ENCODE measurements around the gene ICAM5. TPM values are rescaled to one million over a fixed set of nuclear protein-coding genes. Genes with fewer than 3 reads are reported as not detected.
A peak's percentile ranks its signal among the peaks of the same experiment; 100 is the strongest.

Gene ICAM5
- total RNA-seq, 1 experiment from 2014 or later: 8.0 TPM

GRCh38 chr19:10329555-10329954 is 39.8 kb downstream of the ICAM5 start:
- no peaks in the 10 kb centered on the region for H3K9me3 Mint-ChIP-seq
- TF ChIP-seq, protein P1, sequence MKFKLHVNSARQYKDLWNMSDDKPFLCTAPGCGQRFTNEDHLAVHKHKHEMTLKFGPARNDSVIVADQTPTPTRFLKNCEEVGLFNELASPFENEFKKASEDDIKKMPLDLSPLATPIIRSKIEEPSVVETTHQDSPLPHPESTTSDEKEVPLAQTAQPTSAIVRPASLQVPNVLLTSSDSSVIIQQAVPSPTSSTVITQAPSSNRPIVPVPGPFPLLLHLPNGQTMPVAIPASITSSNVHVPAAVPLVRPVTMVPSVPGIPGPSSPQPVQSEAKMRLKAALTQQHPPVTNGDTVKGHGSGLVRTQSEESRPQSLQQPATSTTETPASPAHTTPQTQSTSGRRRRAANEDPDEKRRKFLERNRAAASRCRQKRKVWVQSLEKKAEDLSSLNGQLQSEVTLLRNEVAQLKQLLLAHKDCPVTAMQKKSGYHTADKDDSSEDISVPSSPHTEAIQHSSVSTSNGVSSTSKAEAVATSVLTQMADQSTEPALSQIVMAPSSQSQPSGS (CRISPR knock-in tag; IDR thresholded peaks at IDR 0.05; ENCODE audit: borderline replicate concordance, low read depth): no peak
- TF ChIP-seq NR2C2 (CRISPR knock-in tag; IDR thresholded peaks at IDR 0.05) (no peak), ZBTB43 (CRISPR knock-in tag; IDR thresholded peaks at IDR 0.05) (no peak), ZNF416 (CRISPR knock-in tag; IDR thresholded peaks at IDR 0.05) (no peak), ERG (CRISPR knock-in tag; IDR thresholded peaks at IDR 0.05) (no peak)
- ATAC-seq: no peak
- H3K27ac Mint-ChIP-seq: no peak overlapping the region
- peaks cover 5% of the 10 kb centered on the region; the same call in 1 of the 2 replicates for H3K27me3 Mint-ChIP-seq (ENCODE audit: low read depth)
- CTCF ChIA-PET: interaction anchor here (0.8 kb wide), 1 partner anchor 61 kb away, joined by 4 read pairs; no protein-coding TSS in a partner anchor
- H3K4me3 Mint-ChIP-seq: no peak overlapping the region
- peaks cover 37% of the 10 kb centered on the region for H3K36me3 Mint-ChIP-seq
- POLR2A ChIA-PET: no interaction called here
- no peak for DNase-seq (ENCODE audit: low spot score)
- H3K4me1 Mint-ChIP-seq: peaks cover 13% of the 10 kb centered on the region

- Mint-ChIP-seq H3K4me1 (peaks cover 16% of the 10 kb centered on the region), H3K4me3 (peak overlapping the region; percentile 93), H3K36me3 (peaks cover 27% of the 10 kb centered on the region), H3K27ac (peak overlapping the region; percentile 90), H3K9me3 (no peaks in the 10 kb centered on the region), H3K27me3 (ENCODE audit: low read depth) (peaks cover 10% of the 10 kb centered on the region)
- ChIA-PET POLR2A (interaction anchor here (0.8 to 1.5 kb wide), 2 partner anchors 12 to 43 kb away, joined by 3 to 4 read pairs; partner anchors contain the start of gene ICAM5), CTCF (interaction anchor here (1.0 to 5.1 kb wide), 7 partner anchors 48 to 151 kb away, joined by 3 to 55 read pairs (median 6); partner anchors contain the start of genes ICAM1 and TYK2)
- TF ChIP-seq HMGA2 (CRISPR knock-in tag; IDR thresholded peaks at IDR 0.05): no peak
- no peak for TF ChIP-seq GRHL2 (CRISPR knock-in tag; IDR thresholded peaks at IDR 0.05; ENCODE audit: insufficient replicate concordance, severe bottlenecking)
- no peak for TF ChIP-seq PREB (CRISPR knock-in tag; IDR thresholded peaks at IDR 0.05; ENCODE audit: borderline replicate concordance)
- TF ChIP-seq, protein P2, sequence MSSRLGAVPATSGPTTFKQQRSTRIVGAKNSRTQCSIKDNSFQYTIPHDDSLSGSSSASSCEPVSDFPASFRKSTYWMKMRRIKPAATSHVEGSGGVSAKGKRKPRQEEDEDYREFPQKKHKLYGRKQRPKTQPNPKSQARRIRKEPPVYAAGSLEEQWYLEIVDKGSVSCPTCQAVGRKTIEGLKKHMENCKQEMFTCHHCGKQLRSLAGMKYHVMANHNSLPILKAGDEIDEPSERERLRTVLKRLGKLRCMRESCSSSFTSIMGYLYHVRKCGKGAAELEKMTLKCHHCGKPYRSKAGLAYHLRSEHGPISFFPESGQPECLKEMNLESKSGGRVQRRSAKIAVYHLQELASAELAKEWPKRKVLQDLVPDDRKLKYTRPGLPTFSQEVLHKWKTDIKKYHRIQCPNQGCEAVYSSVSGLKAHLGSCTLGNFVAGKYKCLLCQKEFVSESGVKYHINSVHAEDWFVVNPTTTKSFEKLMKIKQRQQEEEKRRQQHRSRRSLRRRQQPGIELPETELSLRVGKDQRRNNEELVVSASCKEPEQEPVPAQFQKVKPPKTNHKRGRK (CRISPR knock-in tag; IDR thresholded peaks at IDR 0.05; ENCODE audit: borderline replicate concordance): no peak
- no peak for TF ChIP-seq NFYB (CRISPR knock-in tag; conservative IDR thresholded peaks at IDR 0.05; ENCODE audit: low read depth)
- no peak for TF ChIP-seq TCF7 (CRISPR knock-in tag; IDR thresholded peaks at IDR 0.05; ENCODE audit: low read depth)
- TF ChIP-seq KAT7 (CRISPR knock-in tag; IDR thresholded peaks at IDR 0.05; ENCODE audit: borderline replicate concordance): 0 out of 2 replicates have a peak, but pooled peaks have one; percentile 35
- 0 out of 2 replicates have a peak, but pooled peaks have one; percentile 33 for TF ChIP-seq FOXP1 (CRISPR knock-in tag; IDR thresholded peaks at IDR 0.05; ENCODE audit: borderline replicate concordance)
- TF ChIP-seq, protein P3, sequence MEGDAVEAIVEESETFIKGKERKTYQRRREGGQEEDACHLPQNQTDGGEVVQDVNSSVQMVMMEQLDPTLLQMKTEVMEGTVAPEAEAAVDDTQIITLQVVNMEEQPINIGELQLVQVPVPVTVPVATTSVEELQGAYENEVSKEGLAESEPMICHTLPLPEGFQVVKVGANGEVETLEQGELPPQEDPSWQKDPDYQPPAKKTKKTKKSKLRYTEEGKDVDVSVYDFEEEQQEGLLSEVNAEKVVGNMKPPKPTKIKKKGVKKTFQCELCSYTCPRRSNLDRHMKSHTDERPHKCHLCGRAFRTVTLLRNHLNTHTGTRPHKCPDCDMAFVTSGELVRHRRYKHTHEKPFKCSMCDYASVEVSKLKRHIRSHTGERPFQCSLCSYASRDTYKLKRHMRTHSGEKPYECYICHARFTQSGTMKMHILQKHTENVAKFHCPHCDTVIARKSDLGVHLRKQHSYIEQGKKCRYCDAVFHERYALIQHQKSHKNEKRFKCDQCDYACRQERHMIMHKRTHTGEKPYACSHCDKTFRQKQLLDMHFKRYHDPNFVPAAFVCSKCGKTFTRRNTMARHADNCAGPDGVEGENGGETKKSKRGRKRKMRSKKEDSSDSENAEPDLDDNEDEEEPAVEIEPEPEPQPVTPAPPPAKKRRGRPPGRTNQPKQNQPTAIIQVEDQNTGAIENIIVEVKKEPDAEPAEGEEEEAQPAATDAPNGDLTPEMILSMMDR (IDR thresholded peaks at IDR 0.05): no peak
- no peak for TF ChIP-seq EMX1 (CRISPR knock-in tag; IDR thresholded peaks at IDR 0.05)
- TF ChIP-seq ZNF317 (CRISPR knock-in tag; IDR thresholded peaks at IDR 0.05; ENCODE audit: borderline replicate concordance, low read depth): no peak
- TF ChIP-seq, protein P4, sequence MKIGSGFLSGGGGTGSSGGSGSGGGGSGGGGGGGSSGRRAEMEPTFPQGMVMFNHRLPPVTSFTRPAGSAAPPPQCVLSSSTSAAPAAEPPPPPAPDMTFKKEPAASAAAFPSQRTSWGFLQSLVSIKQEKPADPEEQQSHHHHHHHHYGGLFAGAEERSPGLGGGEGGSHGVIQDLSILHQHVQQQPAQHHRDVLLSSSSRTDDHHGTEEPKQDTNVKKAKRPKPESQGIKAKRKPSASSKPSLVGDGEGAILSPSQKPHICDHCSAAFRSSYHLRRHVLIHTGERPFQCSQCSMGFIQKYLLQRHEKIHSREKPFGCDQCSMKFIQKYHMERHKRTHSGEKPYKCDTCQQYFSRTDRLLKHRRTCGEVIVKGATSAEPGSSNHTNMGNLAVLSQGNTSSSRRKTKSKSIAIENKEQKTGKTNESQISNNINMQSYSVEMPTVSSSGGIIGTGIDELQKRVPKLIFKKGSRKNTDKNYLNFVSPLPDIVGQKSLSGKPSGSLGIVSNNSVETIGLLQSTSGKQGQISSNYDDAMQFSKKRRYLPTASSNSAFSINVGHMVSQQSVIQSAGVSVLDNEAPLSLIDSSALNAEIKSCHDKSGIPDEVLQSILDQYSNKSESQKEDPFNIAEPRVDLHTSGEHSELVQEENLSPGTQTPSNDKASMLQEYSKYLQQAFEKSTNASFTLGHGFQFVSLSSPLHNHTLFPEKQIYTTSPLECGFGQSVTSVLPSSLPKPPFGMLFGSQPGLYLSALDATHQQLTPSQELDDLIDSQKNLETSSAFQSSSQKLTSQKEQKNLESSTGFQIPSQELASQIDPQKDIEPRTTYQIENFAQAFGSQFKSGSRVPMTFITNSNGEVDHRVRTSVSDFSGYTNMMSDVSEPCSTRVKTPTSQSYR (CRISPR knock-in tag; IDR thresholded peaks at IDR 0.05): no peak
- ATAC-seq (no peak), DNase-seq (ENCODE audit: low spot score) (no peak)
Measured at GRCh38 chr19:10332158-10332964, 42.6 kb downstream of the ICAM5 start.

Data from WTC11 (cell line).